Measurements from ENCODE around the gene BAZ2B.

BAZ2B gene

GRCh38 chr2:159351977-159352376 lies 264.4 kb downstream of the BAZ2B start:
- no peak for DNase-seq (ENCODE audit: low read depth in 2 of 3, low spot score in 1 of 3)

GRCh38 chr2:159349674-159350299 lies 266.6 kb downstream of the BAZ2B start:
- no peak for DNase-seq (ENCODE audit: low read depth in 2 of 3, low spot score in 1 of 3)

GRCh38 chr2:159326569-159327255 lies 289.6 kb downstream of the BAZ2B start:
- DNase-seq (ENCODE audit: low read depth in 2 of 3, low spot score in 1 of 3), result no peak

DNA sequence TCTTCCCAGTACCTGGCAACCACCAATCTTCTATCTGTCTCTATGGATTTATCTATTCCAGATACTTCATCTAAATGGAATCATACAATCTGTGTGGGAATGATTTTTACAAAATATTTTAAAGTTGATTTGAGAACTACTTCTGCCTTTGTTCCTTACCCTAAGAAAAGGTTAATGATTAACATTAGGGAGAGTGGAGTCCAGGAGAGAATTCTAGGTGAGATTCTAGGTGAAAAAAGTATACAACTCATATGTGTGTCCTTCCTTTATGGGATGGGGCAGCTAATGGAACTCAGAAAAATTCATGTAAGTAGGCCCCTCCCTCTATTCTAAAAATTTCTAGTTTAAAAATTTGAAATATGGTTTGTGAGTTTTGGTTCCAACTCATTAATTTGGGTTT lies 293.9 kb downstream of the BAZ2B start:
- no peak for DNase-seq (ENCODE audit: low read depth in 2 of 3, low spot score in 1 of 3)

DNA sequence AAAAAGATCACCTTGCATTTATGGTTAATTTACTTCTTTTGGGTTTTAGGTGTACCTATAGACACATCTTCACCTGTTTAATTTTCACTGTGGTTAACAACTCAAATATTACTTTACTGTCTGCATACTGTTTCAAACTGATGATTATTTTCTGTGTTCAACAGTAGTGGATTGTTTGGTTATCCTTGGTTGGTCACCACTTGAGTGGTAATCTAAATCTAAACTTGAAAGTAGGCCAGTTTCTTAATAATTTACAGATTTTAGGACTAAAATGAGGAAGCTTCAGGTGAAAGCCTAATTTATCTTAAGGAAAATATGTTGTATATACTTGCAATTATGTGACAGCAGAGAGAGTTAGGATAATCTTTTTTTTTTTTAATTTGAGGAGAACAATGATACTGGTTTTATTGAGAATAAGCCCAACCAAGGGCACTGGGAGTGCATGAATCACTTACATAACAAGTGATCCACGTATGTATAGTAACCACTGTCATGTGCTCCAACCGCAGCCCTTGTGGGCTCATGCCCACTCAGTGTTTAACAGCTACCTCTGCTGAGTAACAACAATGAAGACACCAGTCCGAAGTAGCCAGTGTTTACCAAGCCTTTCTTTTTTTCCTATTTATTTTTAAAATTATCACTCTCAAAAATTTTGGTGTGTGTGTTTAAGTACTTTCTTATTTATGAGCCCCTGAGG lies 298.8 kb downstream of the BAZ2B start:
- DNase-seq (ENCODE audit: low read depth in 2 of 3, low spot score in 1 of 3), result no peak

GRCh38 chr2:159307942-159308341 lies 308.4 kb downstream of the BAZ2B start:
- no peak for DNase-seq (ENCODE audit: low read depth in 2 of 3, low spot score in 1 of 3)

GRCh38 chr2:159300586-159300985 lies 315.8 kb downstream of the BAZ2B start:
- no peak for DNase-seq (ENCODE audit: low read depth in 2 of 3, low spot score in 1 of 3)

DNA sequence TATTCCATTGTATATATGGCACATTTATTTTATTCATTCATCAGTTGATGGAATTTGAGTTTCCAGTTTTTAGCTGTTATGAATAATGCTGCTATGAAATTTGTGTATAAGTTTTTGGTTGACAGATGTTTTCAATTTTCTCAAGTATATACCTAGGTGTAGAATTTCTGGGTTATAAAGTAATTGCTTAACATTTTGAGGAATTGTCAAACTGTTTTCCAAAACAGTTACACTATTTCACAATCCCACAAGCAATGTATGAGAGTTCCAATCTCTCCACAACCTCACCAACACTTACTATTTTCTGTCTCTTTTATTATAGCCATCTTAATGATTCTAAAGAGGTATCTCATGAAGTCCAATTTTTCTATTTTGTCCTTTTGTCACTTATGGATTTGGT lies 317.4 kb downstream of the BAZ2B start:
- DNase-seq (ENCODE audit: low read depth in 2 of 3, low spot score in 1 of 3), result no peak

DNA sequence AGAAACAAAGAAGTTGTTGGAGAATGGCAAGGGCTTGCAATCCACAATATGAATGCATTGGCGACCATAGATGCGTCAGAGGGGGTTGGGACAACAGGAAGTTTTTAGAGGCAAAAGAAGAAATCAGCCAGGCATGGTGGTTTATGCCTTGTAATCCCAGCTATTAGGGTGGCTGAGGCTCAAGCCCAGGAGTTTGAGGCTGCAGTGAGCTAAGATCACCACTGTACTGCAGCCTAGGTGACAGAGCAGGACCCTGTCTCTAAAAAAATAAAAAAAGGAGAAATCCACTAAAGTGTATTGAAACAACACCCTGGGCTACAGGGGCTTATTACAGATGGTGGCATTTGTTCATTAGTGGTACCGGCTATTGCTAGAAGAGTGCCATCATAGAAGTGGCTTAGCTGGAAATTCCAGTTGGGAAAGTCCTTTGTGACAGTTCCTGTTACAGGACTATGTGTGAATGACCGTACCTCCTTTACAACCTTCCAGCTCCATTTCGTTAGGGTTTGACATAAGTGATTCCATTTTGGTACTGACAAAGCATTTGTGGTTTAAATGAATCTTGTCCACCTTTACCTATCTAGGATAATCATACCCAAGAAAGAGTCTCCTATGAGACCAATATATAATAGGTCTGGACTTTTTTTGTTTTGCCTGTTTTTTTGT lies 319.2 kb downstream of the BAZ2B start:
- no peak for DNase-seq (ENCODE audit: low read depth in 2 of 3, low spot score in 1 of 3)

DNA sequence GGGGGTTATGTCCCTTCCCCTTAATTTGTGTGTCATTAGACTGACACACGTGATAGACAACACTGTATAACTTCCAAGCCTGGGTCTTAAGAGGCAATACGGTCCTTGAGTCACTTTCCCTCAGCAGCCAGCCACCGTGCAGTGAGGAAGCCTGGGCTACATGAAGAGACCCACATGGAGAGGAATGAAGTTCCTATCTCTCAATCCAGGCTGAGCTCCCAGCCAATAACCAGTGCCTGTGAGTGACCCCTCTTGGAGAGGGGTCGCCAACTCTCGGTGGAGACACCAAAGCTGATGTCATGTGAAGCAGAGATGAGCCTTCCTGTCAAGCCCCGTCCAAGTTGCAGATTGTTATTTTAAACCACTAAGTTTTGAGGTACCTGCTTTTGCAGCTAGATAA lies 324.2 kb downstream of the BAZ2B start:
- no peak for DNase-seq (ENCODE audit: low read depth in 2 of 3, low spot score in 1 of 3)

GRCh38 chr2:159290289-159290907 lies 325.9 kb downstream of the BAZ2B start:
- DNase-seq (ENCODE audit: low read depth in 2 of 3, low spot score in 1 of 3), result peak in 1 of 3 donors; percentile 3

DNA sequence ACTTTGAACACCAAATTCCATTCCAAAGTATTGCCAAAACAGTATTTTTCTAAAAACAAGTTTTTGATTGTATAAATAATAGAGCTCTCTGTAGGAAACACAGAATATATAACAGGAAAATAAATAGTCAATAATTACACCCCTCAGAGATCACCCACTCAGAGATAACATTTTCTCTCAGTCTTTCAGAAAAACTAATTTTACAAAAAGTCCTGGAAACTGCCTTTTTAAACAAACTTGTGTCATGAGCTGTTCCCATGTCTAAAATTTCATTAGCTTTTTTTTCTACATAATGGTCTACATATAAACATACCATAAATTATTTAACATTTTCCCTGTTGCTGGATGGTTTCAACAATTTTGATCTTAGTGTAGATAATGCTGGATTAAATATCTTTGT lies 328.6 kb downstream of the BAZ2B start:
- DNase-seq (ENCODE audit: low read depth in 2 of 3, low spot score in 1 of 3), result no peak

DNA sequence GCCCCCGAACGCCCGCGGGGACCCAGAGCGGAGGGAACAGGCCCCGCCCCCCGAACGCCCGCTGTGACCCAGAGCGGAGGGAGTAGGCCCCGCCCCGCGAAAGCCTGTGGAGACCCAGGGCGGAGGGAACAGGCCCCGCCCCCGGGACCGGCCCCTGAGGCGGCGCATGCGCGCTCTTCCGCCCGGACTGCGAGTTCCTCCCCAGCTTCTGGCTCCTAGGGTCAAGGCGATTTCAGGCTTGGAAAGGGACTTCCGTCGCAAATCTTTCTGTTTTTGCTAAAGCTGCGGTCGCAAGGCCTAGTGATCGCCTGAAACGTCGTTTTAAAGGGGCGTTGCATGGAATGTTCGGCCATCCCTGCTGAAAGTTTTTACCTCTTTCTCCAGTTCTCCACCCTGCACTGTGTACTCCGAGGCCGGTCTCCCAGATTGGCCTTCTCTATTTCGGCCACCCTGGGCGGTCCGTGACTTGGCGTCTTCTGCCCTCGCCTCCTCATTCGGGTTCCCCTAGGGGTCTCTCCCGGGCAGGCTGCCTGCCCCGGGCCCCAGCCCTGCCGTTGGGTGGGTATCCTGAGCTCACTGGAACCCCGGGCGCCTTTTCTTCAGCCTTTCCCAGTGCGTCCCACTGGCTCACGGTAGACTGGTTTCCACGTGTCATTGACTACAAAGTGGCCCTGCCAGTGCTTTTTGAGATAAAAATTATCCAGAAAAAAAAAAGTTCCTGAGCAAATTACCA lies 329.5 kb downstream of the BAZ2B start:
- DNase-seq (ENCODE audit: low read depth in 2 of 3, low spot score in 1 of 3), result peak; percentile 91 to 95 (median 93)

- peak in 2 of 3 donors; percentile 8 to 36 for DNase-seq (ENCODE audit: low read depth in 2 of 3, low spot score in 1 of 3)
Observed at GRCh38 chr2:159285929-159286708, 330.2 kb downstream of the BAZ2B start, which contains the start of gene WDSUB1. Gene WDSUB1, minus strand, starts transcription at chr2:159286703. Its CDS starts 3,634 bp downstream, at chr2:159283069.

GRCh38 chr2:159285433-159285832 lies 330.9 kb downstream of the BAZ2B start:
- DNase-seq (ENCODE audit: low read depth in 2 of 3, low spot score in 1 of 3), result no peak

GRCh38 chr2:159283529-159283928 lies 332.8 kb downstream of the BAZ2B start:
- no peak for DNase-seq (ENCODE audit: low read depth in 2 of 3, low spot score in 1 of 3)

DNA sequence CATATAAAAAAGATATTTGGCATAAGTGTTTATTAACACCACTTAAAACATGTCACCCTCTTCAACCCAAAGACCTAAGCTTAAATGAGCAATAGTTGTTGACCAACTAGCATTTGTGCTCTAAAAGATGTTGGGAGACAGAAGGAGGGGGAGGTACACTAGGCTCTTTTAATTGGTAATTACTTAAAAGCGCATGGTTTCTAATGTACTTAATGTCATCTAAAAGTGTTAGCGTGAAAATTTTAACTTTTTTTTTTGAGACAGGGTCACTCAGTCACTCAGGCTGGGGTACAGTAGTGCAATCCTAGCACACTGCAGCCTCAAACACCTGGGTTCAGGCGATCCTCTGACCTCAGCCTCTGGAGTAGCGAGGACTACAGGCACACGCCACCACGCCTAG lies 335.3 kb downstream of the BAZ2B start:
- DNase-seq (ENCODE audit: low read depth in 2 of 3, low spot score in 1 of 3), result no peak

DNA sequence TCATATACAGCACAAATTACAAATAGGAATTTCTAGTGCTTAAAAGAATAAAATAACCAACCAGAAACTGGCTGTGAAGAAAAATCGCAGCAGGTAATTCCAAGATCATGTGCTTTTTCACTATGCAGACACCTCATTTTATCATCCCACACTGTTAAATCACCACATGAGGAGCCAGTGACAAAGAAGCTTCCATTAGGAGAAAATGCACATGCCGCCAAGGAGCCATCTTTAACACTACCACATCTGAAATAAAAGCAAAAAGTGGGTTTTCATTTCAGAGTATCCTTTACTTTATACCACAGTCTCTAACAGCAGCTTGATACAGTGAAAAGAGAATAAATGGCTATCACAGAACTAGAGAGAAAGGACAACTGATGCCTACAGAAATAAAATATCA lies 336.6 kb downstream of the BAZ2B start:
- DNase-seq (ENCODE audit: low read depth in 2 of 3, low spot score in 1 of 3), result no peak

DNA sequence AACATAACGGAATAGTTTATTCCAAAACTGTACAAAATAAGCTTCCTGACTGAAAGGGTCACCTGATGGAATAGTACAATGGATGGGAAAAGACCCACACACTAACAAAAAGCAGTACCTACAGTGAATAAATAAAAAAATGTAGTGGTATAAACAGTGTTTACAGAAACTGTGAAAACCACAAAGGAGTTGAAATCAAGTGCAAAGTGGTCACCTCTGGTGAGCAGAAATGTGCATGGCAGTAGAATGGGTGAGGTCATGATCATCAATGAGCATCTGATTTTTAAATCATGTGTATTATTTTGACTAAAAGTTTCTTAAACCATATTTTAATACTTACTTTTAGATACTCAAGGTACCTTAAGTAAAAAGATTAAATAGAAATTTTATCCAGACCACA lies 341.2 kb downstream of the BAZ2B start:
- DNase-seq (ENCODE audit: low read depth in 2 of 3, low spot score in 1 of 3), result no peak

DNA sequence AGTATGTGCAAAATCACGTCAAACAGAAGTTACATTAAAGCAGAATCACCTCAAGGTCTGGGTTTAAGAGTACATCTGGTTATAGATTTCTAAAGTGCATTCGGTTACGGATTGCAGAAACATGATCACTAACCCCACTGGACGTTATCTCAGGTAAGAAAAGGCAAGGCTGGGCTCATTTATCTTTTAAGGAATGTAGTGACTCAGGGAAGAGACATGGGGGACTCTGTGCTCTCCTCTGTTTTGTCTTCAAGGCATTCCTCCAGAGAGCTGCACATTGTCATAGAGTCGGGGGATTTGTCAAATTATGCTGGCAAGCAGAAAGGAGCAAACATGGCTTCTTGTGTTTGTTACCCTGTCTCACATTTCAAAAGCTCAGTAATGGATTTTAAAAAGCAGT lies 344.2 kb downstream of the BAZ2B start:
- no peak for DNase-seq (ENCODE audit: low read depth in 2 of 3, low spot score in 1 of 3)
